ENCODE results near the gene IGLL5.

Gene IGLL5

DNA sequence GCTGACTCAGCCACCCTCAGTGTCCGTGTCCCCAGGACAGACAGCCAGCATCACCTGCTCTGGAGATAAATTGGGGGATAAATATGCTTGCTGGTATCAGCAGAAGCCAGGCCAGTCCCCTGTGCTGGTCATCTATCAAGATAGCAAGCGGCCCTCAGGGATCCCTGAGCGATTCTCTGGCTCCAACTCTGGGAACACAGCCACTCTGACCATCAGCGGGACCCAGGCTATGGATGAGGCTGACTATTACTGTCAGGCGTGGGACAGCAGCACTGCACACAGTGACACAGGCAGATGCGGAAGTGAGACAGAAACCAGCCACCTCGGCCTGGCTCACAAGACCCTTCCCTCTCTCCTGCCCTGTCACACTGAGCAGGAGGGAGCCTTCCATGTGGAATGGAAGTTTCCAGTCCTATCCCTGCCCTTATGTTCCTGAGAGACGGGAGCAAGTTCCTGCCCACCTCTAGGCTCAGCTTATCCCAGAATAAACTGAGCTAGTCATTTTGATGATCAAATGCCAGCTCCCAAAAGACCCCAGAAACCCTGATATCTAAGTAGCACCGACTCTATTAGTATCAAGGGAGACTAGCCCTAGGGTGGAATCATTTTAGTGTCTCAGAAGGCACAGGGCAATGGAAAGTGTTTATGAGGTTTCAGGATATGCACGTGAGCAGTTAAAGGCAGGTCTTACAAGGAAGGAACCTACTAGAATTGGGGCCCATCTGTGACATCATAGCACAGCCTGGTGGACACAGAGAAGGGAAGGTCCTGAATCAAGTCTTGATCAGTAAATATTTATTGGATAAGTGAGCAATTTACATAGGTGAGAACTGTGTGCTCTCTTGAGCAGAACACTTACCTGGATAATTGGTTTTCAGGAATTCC lies 6.3 kb upstream of the IGLL5 start:
- DNase-seq (ENCODE audit: low read depth, low spot score): no peak
- H3K4me3 ChIP-seq (ENCODE audit: low read length): no peak overlapping the region

DNA sequence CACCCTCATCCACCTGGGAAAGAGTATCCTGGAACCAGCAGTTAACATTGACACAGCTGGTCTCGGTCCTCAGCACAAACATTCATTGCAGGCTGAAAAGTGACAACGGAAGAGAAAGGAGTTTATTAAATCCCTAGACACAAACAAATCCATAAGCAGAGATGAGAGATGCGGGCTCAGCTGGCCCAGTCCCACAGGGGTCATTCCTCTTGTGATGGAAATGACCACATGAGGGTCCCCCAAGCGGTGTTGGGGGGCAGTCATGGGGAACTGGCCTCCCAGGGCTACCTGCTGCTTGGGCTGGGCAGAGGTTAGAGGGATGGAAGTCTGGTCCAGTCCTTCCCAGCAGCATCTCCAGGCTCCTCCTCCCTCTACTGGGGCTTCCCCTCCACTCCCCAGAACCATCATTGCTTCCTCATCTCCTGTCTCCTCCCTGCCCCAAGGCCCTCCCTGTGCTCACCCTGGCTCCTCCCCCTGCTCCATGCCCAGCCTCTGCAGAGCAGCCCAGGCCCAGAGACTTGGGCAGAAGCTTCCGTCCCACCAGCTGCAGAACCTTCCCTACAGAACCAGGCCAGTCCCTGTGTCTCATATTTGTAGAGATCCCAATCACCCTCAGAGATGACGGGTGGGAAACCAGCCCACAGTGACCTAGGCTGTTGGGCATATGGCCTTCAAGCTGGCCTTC lies 5.4 kb upstream of the IGLL5 start:
- no peak overlapping the region for H3K4me3 ChIP-seq (ENCODE audit: low read length)
- no peak for DNase-seq (ENCODE audit: low read depth, low spot score)

DNA sequence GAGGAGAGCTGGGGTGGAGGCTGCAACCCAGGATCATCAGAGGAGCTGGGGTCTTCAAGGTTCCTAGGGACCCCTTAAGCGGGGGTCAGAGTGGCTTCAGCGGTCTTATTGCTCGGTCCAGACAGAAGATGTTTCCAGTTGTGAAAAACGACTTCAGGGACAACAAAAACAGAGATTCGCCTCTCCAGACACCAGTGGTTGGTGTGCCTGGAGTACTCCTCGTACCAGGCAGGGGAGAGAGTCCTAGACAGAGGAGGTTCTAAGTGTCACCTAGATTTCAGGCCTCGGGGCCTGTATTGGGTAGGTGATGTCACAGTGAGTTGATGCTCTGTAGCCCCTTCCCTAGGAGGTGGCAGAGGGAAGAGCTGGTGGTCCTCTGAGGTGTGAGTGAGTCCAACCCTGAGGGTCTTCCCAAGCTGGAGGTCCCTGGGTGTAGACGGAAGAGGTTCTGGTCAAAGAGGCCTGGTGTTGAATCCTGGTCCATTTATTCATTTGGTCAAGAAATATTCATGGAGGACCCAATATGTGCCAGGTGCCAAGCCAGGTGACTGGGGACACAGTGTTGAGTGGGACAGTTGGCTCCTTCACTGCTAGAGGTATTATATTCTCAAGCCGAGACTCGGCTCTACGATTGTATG lies 4.4 kb upstream of the IGLL5 start:
- H3K4me3 ChIP-seq (ENCODE audit: low read length): no peak overlapping the region

DNA sequence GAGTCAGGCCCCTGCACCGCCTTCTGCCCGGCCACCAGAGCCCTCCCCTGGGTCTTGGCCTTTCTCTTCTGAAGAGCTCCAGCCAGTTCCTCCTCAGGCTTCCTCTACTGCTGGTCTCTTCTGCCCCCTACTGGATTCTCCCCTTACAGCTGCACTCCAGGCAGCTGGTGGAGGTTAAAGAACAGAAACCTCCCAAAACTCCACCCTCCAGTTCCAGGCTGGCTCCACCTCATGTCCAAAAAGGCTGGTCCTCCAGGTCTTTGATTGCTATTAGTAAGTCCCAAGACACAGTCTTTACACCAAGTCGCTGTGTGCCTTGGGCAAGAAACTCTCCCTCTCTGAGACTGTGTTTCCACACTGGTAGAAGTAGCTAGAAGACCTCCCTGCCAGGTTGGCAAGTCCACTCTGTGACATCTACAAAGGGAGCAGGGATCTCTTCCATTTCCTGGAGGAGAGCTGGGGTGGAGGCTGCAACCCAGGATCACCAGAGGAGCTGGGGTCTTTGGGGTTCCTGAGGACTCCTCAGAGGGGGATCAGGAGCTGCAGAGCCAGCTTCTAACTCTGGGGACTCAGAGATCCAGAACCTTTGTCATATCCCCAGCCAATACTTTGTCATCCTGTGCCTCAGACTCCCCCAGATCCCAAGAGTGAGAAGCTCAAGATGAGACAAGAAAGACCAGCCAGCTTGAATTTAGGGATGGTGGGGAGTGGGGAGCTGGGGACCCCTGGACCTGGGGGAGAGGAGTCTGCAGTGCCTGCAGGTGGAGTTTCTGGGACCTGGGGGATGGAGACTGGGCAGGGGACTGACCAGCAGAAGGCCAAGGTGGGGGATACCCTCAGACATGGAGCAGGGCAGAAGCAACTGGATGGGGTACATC lies 3.4 kb upstream of the IGLL5 start:
- peak; percentile 63 for DNase-seq (ENCODE audit: low read depth, low spot score)
- H3K4me3 ChIP-seq (ENCODE audit: low read length): no peak overlapping the region

More for the DNA sequence above, 4.4 kb upstream of the IGLL5 start:
- no peak for DNase-seq (ENCODE audit: low read depth, low spot score)

DNA sequence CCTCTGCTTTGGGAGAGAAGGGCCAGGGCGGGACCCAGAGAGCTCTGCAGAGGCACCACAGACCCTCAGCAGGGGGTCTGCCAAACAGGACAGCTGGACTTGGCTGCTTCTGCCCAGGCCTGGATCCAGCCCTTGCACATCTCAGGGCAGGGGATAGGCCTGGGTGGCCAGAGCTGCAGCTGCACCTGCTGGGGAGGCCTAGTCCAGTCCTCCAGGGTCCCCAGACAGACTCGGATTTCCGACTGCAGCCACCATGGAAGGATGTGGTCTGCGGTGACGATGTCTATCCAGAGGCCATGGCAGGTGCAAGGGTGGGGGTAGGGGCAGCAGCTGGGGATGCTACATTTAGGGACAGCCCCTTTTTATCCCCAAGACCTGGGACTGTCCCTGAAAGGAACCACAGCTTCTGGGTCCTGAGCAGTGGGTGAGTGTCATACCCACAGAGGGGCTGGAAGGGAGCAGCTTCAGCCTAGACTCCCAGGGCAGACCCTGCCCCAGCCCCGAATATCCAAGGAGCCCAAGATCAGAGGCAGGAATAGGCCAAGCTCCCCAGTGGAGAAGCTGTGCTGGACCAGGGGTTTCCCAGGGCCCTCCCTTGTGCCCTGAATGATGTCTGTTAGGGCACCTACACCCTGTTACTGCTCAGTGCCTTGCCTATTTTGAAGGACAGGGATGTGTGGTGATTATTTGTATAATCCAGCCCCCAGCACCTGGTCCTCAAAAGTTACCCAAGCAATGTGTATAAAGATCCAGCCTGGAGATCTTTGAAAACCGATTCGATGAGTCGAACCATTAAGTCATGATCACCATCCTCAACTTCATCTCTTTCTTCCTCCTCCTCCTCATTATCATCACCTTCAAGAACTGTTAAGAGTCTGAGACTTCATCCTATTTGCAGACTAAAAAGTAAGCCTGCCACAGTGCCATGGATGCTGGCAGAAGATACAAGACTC lies 2.5 kb upstream of the IGLL5 start:
- H3K4me3 ChIP-seq (ENCODE audit: low read length): no peak overlapping the region
- DNase-seq (ENCODE audit: low read depth, low spot score): peak; percentile 65

DNA sequence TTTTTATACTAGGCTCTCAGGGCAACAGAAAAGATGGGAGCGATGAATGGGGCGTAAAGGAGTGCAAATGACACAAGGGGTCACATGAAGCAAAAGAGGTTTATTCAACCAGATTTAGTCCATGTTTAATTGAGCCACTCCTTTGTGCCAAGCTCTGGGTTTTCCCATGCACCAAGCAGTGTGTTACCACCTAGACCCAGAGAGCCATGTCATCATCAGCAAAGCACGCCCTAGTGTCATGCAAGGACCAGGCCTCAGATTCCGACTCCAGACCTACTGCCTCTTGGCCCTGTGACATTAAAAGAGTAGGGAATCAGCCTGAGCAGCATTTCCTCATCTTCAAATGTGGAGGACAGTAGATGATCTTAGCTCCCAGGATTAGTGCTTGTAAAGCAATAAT lies 1.1 kb upstream of the IGLL5 start:
- no peak for DNase-seq (ENCODE audit: low read depth, low spot score)
- H3K4me3 ChIP-seq (ENCODE audit: low read length): no peak overlapping the region

DNA sequence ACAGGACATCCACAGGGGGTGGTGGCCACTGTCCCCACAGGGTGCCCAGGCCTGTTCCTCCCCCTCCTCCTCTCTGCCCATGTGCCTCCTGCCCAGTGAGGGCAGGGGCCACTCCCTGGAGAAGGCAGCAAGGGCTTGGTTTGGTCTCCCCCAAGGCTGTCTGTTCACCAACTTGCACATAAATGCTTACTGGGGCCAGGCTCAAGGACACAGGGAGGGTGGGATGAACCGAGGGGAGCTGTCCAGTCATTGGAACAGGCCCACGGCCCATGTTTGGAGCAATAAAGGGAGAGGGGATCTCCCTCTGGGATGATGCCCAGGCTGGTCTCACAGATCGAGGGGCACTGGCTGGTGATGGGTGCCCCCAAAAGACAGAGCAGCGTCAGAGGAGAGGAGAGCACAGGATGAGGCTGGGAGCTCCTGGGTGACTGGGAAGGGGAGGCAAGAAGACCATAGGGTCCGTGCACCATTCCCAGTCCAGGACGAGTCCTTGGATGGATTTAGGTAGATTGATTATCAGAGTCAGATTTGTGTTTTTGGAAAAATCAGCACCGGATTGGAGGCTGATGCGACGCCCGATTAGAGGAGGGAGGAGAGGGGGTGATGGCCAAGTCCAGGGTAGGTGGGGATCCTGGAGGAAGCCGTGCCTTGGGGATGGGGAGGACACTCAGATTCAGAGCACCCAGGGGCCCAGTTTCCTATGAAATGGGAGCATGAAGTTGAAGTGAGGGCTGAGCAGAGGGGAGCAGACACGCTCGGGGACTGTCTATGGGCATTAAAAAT lies 1.1 kb downstream of the IGLL5 start:
- H3K4me3 ChIP-seq (ENCODE audit: low read length): no peak overlapping the region
- no peak for DNase-seq (ENCODE audit: low read depth, low spot score)

DNA sequence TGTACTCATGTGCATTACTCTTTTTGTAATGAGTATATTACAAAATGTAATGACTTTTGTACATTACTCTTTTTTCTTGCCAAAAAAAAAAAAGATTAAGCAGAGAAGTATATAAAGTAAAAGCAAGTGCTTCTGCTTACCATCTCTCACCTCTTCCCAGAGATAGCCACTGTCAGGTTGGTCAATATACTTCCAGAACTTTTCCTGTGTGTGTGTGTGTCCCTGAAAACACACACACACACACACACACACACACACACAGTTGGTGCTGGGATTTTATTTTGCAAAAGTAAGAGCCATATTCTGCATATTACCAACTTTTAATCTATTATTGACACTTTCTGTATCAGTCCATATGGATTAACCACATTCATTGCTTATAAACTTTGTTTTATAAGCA lies 2.5 kb downstream of the IGLL5 start:
- H3K4me3 ChIP-seq (ENCODE audit: low read length): no peak overlapping the region
- no peak for DNase-seq (ENCODE audit: low read depth, low spot score)

DNA sequence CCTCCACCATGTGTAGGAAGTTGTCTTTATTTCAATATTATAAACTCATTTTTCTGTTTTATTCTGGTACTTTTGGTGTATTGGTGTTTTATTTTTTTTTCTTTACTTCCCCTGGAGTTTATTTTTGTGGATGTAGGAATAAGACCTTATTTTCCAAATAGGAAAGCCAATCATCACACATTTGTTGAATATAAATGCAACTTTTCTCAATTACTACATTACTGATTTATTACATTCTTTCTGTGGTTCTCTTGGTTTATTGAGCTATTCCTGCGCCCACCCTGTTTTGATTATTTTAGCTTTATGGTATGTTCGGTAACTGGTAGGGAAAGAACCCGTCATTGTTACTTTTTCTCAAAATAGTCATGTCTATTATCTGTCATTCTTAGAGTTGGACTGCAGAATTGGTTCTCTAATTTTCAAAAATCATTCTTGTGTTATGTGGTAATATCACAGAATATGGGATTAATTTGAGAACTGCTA lies 3.6 kb downstream of the IGLL5 start:
- DNase-seq (ENCODE audit: low read depth, low spot score): no peak
- no peak overlapping the region for H3K4me3 ChIP-seq (ENCODE audit: low read length)

DNA sequence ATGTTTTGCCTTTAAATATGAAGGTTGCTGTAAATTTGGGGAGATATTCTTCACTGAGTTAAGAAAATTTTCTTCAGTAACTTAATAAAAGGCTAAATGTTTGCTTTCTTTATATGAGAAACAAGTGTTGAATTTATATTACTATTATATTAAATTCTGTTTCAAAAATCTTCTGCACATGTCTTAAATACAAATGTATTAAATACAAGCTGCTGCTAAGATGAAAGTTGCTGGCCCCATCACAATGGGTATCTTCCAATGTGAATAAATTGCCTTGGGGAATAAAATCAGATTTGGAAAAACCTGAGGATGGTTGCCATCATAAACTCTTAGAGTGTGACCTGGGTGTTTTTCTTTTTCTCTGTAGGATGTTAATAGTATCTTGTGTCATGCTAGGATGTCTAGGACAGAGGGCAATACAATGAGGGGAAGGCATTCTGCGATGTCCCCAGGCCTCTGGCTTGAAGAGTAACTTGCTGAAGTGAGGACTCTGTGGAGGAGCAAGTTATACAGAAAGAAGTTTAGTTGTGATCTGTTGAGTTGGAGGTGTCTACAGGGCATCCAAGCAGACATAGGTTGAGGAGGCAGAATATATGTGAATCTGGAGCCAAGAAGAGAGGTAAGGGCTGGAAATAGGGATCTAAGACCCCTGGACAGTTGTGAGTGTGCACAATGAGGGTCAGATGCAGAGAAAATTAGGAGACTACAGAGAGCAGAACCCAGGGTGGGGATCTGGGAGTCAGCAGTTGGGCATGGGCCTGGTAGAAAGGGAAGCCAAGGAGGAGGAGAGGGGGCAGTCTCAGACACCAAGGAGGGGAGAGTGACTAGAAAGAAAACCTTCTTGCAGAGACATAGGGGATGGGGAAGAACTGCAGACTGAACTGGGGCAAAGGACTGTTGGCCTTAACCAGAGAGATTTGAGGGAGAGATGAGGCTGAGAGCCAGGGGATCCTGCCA lies 4.8 kb downstream of the IGLL5 start:
- no peak overlapping the region for H3K4me3 ChIP-seq (ENCODE audit: low read length)
- DNase-seq (ENCODE audit: low read depth, low spot score): no peak

DNA sequence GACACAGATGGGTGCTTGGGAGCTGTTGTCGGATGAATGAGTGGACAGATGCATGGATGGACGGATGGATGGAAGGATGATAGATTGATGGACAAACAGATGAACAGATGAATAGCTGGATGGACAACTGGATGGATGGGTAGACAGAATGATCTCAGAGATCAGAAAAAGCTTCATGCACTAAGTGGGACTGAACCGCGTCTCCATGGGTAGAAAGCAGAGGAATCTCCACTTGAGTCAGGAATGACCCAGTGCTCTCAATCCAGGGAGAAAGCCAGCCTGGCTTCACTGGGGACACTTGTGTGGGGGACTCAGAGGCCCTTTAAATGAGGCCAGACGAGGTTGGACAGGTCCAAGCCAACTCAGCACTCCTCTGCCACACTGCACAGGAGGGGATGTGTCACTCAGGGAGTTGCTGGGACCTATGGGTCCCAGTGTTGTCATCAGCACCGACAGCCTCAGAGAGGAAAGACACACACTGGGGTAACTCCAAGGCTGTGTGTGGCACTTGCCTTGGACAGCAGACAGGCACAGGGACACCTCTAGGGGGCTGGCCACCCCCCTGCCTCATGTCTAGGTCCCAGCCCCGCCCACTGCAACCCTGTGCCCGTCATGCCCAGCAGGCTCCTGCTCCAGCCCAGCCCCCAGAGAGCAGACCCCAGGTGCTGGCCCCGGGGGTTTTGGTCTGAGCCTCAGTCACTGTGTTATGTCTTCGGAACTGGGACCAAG lies 5.6 kb downstream of the IGLL5 start:
- no peak overlapping the region for H3K4me3 ChIP-seq (ENCODE audit: low read length)
- no peak for DNase-seq (ENCODE audit: low read depth, low spot score)

DNA sequence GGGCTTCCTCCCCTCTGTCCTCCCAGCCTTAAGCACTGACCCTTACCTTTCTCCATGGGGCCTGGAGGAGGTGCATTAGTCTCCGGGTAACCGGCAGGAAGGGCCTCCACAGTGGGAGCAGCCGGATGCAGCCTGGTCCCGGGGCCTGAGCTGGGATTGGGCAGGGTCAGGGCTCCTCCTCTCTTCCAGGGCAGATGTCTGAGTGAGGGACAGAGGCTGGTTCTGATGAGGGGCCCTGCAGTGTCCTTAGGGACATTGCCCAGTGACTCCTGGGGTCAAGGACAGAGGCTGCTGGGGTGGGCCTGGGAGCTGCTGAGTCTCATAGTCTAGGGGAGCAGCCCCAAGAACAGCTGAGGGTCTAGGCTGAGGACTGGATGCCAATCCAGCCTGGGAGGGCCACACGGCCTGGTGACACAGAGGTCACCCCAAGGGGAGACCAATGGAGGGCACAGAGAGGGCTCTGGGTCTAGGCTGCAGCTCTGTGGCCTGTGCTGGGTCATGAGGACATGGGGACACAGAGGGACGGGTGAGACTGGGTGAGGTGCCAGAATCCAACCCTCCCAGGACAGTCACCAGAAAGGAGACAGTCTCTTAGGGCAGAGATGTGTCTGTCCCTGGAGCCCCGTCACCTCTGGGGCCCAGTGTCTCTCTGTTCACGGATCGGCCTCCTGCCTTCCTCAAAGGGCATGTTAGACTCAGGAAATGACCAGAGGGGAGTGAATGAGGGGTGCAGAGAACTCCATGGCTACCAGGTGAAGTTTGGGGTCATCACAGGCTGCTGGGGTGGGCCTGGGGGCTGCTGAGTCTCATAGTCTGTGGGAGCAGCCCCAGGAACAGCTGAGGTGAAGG lies 6.5 kb downstream of the IGLL5 start:
- no peak for DNase-seq (ENCODE audit: low read depth, low spot score)
- no peak overlapping the region for H3K4me3 ChIP-seq (ENCODE audit: low read length)

DNA sequence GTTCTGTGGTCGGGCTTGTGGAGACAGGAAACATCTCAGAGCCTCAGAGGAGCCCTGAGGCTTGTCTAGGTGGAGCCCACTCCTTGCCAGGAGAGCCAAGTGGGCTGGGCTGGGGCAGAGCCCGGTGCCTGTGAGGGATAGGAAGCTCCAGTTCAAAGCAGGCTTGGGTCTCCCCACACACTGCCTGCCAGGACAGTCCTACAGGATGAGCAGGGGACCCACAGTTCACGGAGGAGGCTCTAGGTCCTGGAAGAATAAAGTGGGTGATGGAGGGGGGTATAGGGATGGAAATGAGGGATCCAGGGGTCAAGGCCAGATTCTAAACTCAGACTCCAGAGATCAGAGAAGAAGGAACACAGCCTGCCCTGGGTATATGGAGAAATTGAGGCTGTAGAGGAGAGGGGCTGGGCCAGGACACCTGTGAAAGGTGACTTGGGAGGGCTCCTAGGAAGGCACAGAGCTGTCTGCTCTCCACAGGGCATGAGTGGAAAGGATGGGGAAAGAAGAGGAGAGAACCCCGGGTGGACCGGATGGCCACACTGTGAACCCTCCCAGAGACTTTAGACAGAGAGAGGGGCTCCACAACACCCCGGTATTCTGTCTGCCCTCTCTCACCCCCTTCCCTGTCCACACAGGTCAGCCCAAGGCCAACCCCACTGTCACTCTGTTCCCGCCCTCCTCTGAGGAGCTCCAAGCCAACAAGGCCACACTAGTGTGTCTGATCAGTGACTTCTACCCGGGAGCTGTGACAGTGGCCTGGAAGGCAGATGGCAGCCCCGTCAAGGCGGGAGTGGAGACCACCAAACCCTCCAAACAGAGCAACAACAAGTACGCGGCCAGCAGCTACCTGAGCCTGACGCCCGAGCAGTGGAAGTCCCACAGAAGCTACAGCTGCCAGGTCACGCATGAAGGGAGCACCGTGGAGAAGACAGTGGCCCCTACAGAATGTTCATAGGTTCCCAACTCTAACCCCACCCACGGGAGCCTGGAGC lies 7.4 kb downstream of the IGLL5 start:
- DNase-seq (ENCODE audit: low read depth, low spot score): peak; percentile 12
- H3K4me3 ChIP-seq (ENCODE audit: low read length): no peak overlapping the region

All from Jurkat, Clone E6-1 (cell line).